Breast epithelium (tissue), 3 donors: Measurements from ENCODE around the gene UTP11.

ENCODE experiments used
- CTCF ChIP-seq, 3 donors: fragments of 450-650 bp; IDR thresholded peaks; one replicate each; pipeline ENCODE4 v1.5.1; 2016 to 2017; ENCODE audit warnings: antibody characterized with exemption in 3 of 3, mild to moderate bottlenecking in 3 of 3, moderate library complexity in 3 of 3
- POLR2A ChIP-seq: fragments of 450-650 bp; IDR thresholded peaks from one replicate; pipeline ENCODE4 v1.6.1; 2016; ENCODE audit warnings: antibody characterized with exemption, mild to moderate bottlenecking, moderate library complexity

GRCh38 chr1:37998089-37998808, 14.3 kb upstream of the UTP11 start:
- no peak for TF ChIP-seq CTCF (IDR thresholded peaks at IDR 0.05)
- no peak for TF ChIP-seq POLR2A
